ENCODE measurements around the gene PCDHB4.
"Not testable (repeated sequence)": the region's sequence is repeated elsewhere in the genome, so short reads cannot be mapped to it uniquely, and the experiment has no call there.

PCDHB4 gene

DNA sequence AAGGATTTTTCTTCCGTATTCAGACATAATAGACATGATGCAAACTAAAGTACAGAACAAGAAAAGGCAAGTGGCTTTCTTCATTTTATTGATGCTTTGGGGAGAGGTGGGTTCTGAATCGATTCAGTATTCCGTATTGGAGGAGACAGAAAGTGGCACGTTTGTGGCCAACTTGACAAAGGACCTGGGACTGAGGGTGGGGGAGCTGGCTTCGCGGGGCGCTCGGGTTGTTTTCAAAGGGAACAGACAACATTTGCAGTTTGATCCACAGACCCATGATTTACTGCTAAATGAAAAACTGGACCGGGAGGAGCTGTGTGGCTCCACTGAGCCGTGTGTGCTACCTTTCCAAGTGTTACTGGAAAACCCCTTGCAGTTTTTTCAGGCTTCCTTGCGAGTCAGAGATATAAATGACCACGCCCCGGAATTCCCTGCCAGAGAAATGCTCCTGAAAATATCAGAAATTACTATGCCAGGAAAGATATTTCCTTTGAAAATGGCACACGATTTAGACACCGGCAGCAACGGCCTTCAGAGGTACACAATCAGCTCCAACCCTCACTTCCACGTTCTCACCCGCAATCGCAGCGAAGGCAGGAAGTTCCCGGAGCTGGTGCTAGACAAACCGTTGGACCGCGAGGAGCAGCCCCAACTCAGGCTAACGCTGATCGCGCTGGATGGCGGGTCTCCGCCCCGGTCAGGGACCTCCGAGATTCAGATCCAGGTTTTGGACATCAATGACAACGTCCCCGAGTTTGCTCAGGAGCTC is 28.8 kb downstream of the PCDHB4 start:
- POLR2A ChIA-PET (ENCODE audit: low non-redundant PET): interaction anchor here (0.6 kb wide), 1 partner anchor 309 kb away, joined by 3 read pairs; no protein-coding TSS in a partner anchor
- CTCF ChIA-PET: interaction anchor here (0.6 to 1.2 kb wide), 8 partner anchors 19 to 424 kb away, joined by 3 to 4 read pairs (median 3); partner anchors contain the start of genes PCDHA8 and PCDHB14
- H3K27ac ChIP-seq: no peak overlapping the region
- DNase-seq (ENCODE audit: low spot score): no peak
- TF ChIP-seq, protein P1, sequence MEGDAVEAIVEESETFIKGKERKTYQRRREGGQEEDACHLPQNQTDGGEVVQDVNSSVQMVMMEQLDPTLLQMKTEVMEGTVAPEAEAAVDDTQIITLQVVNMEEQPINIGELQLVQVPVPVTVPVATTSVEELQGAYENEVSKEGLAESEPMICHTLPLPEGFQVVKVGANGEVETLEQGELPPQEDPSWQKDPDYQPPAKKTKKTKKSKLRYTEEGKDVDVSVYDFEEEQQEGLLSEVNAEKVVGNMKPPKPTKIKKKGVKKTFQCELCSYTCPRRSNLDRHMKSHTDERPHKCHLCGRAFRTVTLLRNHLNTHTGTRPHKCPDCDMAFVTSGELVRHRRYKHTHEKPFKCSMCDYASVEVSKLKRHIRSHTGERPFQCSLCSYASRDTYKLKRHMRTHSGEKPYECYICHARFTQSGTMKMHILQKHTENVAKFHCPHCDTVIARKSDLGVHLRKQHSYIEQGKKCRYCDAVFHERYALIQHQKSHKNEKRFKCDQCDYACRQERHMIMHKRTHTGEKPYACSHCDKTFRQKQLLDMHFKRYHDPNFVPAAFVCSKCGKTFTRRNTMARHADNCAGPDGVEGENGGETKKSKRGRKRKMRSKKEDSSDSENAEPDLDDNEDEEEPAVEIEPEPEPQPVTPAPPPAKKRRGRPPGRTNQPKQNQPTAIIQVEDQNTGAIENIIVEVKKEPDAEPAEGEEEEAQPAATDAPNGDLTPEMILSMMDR (conservative IDR thresholded peaks at IDR 0.05; ENCODE audit: low read depth): no peak

DNA sequence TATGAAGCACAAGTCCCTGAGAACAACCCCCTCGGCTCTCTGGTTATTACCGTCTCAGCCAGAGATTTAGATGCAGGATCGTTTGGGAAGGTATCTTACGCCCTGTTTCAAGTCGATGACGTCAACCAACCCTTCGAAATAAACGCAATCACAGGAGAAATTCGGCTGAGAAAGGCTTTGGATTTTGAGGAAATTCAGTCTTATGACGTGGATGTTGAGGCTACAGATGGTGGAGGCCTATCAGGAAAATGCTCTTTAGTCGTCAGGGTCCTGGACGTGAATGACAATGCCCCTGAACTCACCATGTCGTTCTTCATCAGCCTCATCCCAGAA is 29.3 kb downstream of the PCDHB4 start:
- DNase-seq (ENCODE audit: low spot score): no peak
- POLR2A ChIA-PET (ENCODE audit: low non-redundant PET): interaction anchor here (0.6 kb wide), 1 partner anchor 310 kb away, joined by 3 read pairs; no protein-coding TSS in a partner anchor
- CTCF ChIA-PET: interaction anchor here (0.7 to 1.2 kb wide), 4 partner anchors 47 to 424 kb away, joined by 3 to 4 read pairs (median 4); partner anchors contain the start of genes PCDHA8 and PCDHB14
- H3K27ac ChIP-seq: no peak overlapping the region
- TF ChIP-seq, protein P1 (conservative IDR thresholded peaks at IDR 0.05; ENCODE audit: low read depth): no peak

DNA sequence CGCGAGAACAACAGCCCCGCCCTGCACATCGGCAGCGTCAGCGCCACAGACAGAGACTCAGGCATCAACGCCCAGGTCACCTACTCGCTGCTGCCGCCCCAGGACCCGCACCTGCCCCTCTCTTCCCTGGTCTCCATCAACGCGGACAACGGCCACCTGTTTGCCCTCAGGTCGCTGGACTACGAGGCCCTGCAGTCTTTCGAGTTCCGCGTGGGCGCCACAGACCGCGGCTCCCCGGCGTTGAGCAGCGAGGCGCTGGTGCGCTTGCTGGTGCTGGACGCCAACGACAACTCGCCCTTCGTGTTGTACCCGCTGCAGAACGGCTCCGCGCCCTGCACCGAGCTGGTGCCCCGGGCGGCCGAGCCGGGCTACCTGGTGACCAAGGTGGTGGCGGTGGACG is 30.0 kb downstream of the PCDHB4 start:
- CTCF ChIA-PET; H3K27ac ChIP-seq; POLR2A ChIA-PET (ENCODE audit: low non-redundant PET); DNase-seq (ENCODE audit: low spot score): not testable (repeated sequence)

DNA sequence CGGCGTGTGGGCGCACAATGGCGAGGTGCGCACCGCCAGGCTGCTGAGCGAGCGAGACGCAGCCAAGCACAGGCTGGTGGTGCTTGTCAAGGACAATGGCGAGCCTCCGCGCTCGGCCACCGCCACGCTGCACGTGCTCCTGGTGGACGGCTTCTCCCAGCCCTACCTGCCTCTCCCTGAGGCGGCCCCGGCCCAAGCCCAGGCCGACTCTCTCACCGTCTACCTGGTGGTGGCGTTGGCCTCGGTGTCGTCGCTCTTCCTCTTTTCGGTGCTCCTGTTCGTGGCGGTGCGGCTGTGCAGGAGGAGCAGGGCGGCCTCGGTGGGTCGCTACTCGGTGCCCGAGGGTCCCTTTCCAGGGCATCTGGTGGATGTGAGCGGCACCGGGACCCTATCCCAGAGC is 30.5 kb downstream of the PCDHB4 start:
- POLR2A ChIA-PET (ENCODE audit: low non-redundant PET); DNase-seq (ENCODE audit: low spot score); H3K27ac ChIP-seq: not testable (repeated sequence)
- CTCF ChIA-PET: interaction anchor here (0.7 kb wide), 1 partner anchor 53 kb away, joined by 3 read pairs; no protein-coding TSS in a partner anchor

DNA sequence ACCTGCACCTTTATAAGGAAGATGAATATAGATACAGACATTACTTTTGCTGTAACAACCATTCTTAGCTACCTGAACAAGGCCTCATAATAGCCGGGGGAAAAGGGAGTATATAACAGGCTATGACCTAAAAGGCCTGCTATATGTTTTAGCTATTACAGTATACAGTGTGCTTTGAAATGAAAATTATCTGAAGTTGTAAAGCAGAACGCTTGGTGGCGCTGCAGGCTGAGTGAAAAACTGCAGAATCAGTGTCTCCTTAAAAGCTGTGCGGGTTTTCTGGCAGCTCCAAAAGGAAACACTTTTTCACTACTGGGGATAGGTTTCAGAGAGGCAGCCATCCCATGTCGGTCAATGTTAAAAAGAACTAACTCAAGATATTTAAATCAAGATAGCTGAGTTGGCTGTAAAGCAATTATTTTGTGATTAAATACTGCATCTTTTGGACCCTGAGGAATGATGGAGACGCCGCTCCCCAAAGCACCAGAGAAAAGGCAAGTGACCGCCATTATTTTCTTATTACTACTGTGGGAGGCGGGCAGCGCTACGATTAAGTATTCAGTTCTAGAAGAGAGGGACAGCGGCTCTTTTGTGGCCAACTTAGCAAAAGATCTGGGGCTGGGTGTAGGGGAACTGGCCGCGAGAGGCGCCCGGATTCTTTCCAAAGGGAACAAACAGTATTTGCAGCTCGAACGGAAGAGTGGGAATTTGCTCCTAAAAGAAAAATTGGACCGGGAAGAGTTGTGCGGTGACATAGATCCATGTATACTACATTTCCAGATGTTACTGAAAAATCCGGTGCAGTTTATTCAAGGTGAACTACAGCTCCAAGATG is 34.1 kb downstream of the PCDHB4 start:
- no peak overlapping the region for H3K27ac ChIP-seq
- no peak for DNase-seq (ENCODE audit: low spot score)
- ChIA-PET CTCF (interaction anchor here (0.6 to 1.5 kb wide), 8 partner anchors 10 to 936 kb away, joined by 3 to 8 read pairs (median 4); partner anchors contain the start of genes PCDHA8 and PCDHB16), POLR2A (ENCODE audit: low non-redundant PET) (no interaction called here)
- TF ChIP-seq, protein P1 (conservative IDR thresholded peaks at IDR 0.05; ENCODE audit: low read depth): 0 out of 2 replicates have a peak, but pooled peaks have one; percentile 10

DNA sequence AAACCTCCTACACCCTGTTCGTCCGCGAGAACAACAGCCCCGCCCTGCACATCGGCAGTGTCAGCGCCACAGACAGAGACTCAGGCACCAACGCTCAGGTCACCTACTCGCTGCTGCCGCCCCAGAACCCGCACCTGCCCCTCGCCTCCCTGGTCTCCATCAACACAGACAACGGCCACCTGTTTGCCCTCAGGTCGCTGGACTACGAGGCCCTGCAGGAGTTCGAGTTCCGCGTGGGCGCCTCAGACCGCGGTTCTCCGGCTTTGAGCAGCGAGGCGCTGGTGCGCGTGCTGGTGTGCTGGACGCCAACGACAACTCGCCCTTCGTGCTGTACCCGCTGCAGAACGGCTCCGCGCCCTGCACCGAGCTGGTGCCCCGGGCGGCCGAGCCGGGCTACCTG is 35.7 kb downstream of the PCDHB4 start:
- H3K27ac ChIP-seq; DNase-seq (ENCODE audit: low spot score); CTCF ChIA-PET; POLR2A ChIA-PET (ENCODE audit: low non-redundant PET): not testable (repeated sequence)

DNA sequence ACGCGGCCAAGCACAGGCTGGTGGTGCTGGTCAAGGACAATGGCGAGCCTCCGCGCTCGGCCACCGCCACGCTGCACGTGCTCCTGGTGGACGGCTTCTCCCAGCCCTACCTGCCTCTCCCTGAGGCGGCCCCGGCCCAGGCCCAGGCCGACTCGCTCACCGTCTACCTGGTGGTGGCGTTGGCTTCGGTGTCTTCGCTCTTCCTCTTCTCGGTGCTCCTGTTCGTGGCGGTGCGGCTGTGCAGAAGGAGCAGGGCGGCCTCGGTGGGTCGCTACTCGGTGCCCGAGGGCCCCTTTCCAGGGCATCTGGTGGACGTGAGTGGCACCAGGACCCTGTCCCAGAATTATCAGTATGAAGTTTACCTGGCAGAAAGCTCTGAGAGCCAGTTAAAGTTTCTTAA is 36.3 kb downstream of the PCDHB4 start:
- DNase-seq (ENCODE audit: low spot score); CTCF ChIA-PET; H3K27ac ChIP-seq; POLR2A ChIA-PET (ENCODE audit: low non-redundant PET): not testable (repeated sequence)

DNA sequence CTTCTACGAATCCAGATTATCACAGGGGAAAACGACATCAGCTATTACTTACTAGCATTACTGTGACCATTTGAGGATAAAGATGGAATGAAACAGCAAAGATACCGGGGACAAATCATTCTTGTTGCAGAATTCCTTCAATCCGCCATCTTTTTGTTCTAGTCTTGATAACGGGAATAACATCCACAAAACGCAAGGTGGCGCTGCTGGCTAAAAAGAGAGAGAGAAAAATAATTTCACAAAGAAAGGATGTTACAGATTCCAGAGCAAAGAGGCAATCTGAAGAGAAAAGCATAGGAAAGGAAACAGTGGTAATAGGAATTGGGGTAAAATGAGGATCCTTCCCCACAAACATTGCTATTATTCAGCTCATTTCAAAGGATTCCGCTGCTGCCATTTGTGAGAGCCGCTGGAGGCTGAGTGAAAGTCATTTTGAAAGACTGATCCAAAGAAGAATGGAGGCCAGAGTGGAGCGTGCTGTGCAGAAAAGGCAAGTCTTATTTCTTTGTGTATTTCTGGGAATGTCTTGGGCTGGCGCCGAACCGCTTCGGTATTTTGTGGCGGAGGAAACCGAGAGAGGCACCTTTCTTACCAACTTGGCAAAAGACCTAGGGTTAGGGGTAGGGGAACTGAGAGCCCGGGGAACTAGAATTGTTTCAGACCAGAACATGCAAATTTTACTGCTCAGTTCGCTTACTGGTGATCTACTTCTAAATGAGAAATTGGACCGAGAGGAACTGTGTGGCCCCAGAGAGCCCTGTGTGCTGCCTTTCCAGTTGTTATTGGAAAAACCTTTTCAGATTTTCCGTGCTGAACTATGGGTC is 51.0 kb downstream of the PCDHB4 start, which contains the start of gene PCDHB7:
PCDHB7 (plus strand) TSS at position 264 of the 824 bp plus-strand sequence; CDS start at position 456, 192 bp downstream.
- no peak within 1 kb of the TSS for H3K27ac ChIP-seq
- TF ChIP-seq, protein P1 (conservative IDR thresholded peaks at IDR 0.05; ENCODE audit: low read depth): peak; percentile 78
- ChIA-PET POLR2A (ENCODE audit: low non-redundant PET) (no interaction called here), CTCF (interaction anchor here (0.7 to 0.8 kb wide), 2 partner anchors 41 to 218 kb away, joined by 3 to 4 read pairs; no protein-coding TSS in a partner anchor)
- DNase-seq (ENCODE audit: low spot score): no peak

DNA sequence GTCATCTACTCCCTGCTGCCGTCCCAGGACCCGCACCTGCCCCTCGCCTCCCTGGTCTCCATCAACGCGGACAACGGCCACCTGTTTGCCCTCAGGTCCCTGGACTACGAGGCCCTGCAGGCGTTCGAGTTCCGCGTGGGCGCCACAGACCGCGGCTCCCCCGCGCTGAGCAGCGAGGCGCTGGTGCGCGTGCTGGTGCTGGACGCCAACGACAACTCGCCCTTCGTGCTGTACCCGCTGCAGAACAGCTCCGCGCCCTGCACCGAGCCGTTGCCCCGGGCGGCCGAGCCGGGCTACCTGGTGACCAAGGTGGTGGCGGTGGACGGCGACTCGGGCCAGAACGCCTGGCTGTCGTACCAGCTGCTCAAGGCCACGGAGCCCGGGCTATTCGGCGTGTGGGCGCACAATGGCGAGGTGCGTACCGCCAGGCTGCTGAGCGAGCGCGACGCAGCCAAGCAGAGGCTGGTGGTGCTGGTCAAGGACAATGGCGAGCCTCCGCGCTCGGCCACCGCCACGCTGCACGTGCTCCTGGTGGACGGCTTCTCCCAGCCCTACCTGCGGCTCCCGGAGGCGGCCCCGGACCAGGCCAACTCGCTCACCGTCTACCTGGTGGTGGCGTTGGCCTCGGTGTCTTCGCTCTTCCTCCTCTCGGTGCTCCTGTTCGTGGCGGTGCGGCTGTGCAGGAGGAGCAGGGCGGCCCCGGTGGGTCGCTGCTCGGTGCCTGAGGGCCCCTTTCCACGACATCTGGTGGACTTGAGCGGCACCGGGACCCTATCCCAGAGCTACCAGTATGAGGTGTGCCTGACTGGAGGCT is 52.9 kb downstream of the PCDHB4 start:
- CTCF ChIA-PET; H3K27ac ChIP-seq; DNase-seq (ENCODE audit: low spot score); POLR2A ChIA-PET (ENCODE audit: low non-redundant PET): not testable (repeated sequence)
